HL-60 (cell line): ENCODE measurements around the gene ZNF544.
"Not testable (repeated sequence)": the region's sequence is repeated elsewhere in the genome, so short reads cannot be mapped to it uniquely, and the experiment has no call there.

ENCODE experiments used
- DNase-seq, 2 experiments: peaks; one replicate each; pipeline ENCODE4 v3.0.0-alpha.2; 2010 to 2020; ENCODE audit warnings: low read depth in 1 of 2, low spot score in 1 of 2
- H3K27ac ChIP-seq: fragments of 250-450 bp; sonication (Bioruptor Pico); replicated peaks from 2 replicates; pipeline ENCODE4 v1.5.1; 2020; ENCODE audit warnings: mild to moderate bottlenecking, moderate library complexity
- H3K27me3 ChIP-seq: fragments of 250-450 bp; sonication (Bioruptor Pico); 2 replicates; pipeline ENCODE4 v1.5.1; 2021; ENCODE audit warnings: mild to moderate bottlenecking, moderate library complexity; ENCODE audit not compliant: insufficient read depth, poor library complexity, severe bottlenecking
- H3K4me3 ChIP-seq: replicated peaks from 2 replicates; pipeline ENCODE4 v1.5.1; 2011; ENCODE audit warnings: mild to moderate bottlenecking, control low read depth, low read length; ENCODE audit not compliant: insufficient read depth
- GABPA ChIP-seq: IDR thresholded peaks from 2 replicates; pipeline ENCODE4 v1.6.1; 2012; ENCODE audit warnings: low read depth
- POLR2AphosphoS5 ChIP-seq: IDR thresholded peaks from 2 replicates; pipeline ENCODE4 v1.6.1; 2012; ENCODE audit warnings: low read depth
- SPI1 ChIP-seq: IDR thresholded peaks from 2 replicates; pipeline ENCODE4 v1.6.1; 2012; ENCODE audit warnings: low read depth, mild to moderate bottlenecking, borderline replicate concordance
- TF ChIP-seq, protein P1 (sequence below): IDR thresholded peaks from one replicate; pipeline ENCODE4 v1.5.1; 2011; ENCODE audit warnings: low read length, control low read depth, inconsistent platforms; ENCODE audit not compliant: insufficient read depth
- TF ChIP-seq, protein P2 (sequence below): IDR thresholded peaks from 2 replicates; pipeline ENCODE4 v1.6.1; 2012; ENCODE audit warnings: low read depth; ENCODE audit not compliant: insufficient replicate concordance

ZNF544 gene

DNA sequence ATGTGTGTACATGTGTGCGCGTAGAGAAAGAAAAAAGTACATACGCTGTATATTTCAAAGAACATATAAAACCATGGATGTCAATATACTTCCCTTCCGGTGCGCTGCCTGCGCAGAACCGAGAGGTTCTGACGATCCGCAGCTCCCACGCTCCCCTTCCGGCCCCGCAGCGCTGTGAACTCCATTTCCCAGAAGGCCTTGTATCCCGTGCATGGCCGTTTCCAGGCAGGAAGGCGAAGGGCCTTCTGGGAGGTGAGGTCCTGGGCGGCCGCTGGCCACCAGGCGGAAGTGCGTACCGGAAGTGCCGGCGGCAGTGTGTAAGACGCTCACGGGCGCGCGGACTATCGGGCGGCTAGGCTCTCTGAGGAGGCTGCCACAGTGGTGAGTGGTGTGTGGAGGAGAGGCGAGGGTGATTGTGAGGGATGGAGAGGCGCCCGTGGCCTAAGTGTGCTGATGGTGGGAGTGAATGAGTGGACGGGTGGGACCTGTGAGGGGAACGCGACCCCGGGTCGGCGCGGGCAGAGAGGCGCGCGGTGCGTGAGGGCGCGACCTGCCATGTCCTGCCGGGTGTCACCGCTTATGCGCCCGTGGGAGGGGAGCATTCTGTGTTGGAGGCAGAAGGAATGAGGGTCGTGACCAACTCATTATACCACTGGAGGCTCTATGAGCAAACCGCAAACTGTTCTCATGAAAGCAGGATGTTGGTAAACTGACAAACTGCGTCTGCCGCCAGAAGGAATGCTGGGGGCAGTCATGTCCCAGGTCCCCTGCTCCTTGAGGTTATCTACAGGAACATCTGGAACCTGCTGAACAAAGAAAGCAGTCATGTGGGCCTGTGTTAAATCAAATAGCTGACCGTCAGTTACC lies 76.6 kb downstream of the ZNF544 start, which contains the start of gene ERVK3-1:
TSS of gene ERVK3-1 (plus strand) at position 313 of the 867 bp plus-strand sequence. CDS start 6,792 bp downstream, outside the sequence.
- DNase-seq: peak; percentile 98
- Histone ChIP-seq H3K4me3 (peak within 1 kb of the TSS; percentile 91), H3K27ac (peak within 1 kb of the TSS; percentile 96), H3K27me3 (no peaks in the 10 kb centered on the region)
- TF ChIP-seq, protein P1, sequence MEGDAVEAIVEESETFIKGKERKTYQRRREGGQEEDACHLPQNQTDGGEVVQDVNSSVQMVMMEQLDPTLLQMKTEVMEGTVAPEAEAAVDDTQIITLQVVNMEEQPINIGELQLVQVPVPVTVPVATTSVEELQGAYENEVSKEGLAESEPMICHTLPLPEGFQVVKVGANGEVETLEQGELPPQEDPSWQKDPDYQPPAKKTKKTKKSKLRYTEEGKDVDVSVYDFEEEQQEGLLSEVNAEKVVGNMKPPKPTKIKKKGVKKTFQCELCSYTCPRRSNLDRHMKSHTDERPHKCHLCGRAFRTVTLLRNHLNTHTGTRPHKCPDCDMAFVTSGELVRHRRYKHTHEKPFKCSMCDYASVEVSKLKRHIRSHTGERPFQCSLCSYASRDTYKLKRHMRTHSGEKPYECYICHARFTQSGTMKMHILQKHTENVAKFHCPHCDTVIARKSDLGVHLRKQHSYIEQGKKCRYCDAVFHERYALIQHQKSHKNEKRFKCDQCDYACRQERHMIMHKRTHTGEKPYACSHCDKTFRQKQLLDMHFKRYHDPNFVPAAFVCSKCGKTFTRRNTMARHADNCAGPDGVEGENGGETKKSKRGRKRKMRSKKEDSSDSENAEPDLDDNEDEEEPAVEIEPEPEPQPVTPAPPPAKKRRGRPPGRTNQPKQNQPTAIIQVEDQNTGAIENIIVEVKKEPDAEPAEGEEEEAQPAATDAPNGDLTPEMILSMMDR: no peak
- peak; percentile 97 for TF ChIP-seq POLR2AphosphoS5
- TF ChIP-seq, protein P2, sequence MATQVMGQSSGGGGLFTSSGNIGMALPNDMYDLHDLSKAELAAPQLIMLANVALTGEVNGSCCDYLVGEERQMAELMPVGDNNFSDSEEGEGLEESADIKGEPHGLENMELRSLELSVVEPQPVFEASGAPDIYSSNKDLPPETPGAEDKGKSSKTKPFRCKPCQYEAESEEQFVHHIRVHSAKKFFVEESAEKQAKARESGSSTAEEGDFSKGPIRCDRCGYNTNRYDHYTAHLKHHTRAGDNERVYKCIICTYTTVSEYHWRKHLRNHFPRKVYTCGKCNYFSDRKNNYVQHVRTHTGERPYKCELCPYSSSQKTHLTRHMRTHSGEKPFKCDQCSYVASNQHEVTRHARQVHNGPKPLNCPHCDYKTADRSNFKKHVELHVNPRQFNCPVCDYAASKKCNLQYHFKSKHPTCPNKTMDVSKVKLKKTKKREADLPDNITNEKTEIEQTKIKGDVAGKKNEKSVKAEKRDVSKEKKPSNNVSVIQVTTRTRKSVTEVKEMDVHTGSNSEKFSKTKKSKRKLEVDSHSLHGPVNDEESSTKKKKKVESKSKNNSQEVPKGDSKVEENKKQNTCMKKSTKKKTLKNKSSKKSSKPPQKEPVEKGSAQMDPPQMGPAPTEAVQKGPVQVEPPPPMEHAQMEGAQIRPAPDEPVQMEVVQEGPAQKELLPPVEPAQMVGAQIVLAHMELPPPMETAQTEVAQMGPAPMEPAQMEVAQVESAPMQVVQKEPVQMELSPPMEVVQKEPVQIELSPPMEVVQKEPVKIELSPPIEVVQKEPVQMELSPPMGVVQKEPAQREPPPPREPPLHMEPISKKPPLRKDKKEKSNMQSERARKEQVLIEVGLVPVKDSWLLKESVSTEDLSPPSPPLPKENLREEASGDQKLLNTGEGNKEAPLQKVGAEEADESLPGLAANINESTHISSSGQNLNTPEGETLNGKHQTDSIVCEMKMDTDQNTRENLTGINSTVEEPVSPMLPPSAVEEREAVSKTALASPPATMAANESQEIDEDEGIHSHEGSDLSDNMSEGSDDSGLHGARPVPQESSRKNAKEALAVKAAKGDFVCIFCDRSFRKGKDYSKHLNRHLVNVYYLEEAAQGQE: peak; percentile 70
- peak; percentile 90 for TF ChIP-seq GABPA
- peak; percentile 82; the same call in 1 of the 2 replicates for TF ChIP-seq SPI1

DNA sequence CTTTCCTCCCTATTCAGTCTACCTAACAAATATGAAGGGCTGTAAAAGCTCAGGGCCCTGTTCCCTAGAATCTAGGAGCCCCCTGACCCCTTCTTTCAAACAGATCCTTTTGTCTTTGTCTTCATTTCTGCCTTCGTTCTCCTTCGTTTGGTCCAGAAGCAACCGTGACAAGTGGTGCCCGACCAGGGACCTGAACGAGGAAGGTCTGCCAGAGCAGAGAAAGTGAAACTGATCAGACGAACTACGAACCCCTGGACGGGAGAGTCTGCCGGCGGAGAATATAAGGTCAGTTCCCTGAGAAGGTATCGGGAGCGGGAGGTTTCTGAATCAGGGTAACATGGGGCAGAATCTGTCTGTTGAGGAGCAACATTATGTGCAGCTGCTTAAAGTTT lies 77.2 kb downstream of the ZNF544 start:
- TF ChIP-seq POLR2AphosphoS5 (no peak), SPI1 (no peak), GABPA (no peak)
- TF ChIP-seq, protein P2: no peak
- TF ChIP-seq, protein P1: no peak
- no peaks in the 10 kb centered on the region for H3K27me3 ChIP-seq
- peak overlapping the region; percentile 96 for H3K27ac ChIP-seq
- peak overlapping the region; percentile 91 for H3K4me3 ChIP-seq
- peak in 1 of 2 experiments; percentile 31 for DNase-seq

DNA sequence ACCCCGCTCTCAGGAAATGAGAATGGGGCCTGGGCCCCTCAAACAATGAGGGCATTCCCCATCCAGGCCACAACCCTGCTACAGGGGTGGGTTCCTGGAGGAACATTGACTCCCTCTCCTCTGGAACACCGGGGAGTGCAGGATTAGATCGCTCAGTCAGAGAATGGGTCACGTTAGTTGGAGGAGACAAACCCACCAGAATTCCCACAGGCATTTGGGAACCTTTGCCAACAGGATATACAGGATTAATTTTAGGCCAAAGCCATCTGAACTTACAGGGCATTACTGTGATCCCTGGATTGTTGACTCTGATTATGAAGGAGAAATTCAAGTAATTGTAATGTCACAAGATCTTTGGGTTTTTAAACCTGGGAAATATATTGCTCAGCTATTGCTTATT lies 79.0 kb downstream of the ZNF544 start:
- no peak for DNase-seq
- Histone ChIP-seq H3K27ac (no peak overlapping the region), H3K27me3 (no peaks in the 10 kb centered on the region), H3K4me3 (no peak overlapping the region)
- TF ChIP-seq GABPA: no peak
- TF ChIP-seq POLR2AphosphoS5: no peak
- TF ChIP-seq SPI1: no peak
- TF ChIP-seq, protein P1: no peak
- TF ChIP-seq, protein P2: no peak

DNA sequence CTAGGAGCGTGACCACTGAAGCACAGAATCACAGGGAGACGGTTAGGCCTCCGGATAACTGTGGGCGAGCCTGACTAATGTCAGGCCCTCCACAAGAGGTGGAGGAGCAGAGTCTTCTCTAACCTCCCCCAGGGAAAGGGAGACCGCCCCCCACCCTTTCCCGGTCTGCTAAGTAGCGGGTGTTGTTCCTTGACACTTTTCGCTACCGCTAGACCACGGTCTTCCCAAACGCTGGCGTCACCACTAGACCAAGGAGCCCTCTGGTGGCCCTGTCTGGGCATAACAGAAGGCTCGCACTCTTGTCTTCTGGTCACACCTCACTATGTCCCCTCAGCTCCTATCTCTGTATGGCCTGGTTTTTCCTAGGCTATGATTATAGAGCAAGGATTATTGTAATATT lies 82.0 kb downstream of the ZNF544 start:
- H3K27me3 ChIP-seq, H3K4me3 ChIP-seq, DNase-seq, H3K27ac ChIP-seq: not testable (repeated sequence)
